ENCODE results near the gene IKZF3. TPM values are rescaled to one million over a fixed set of nuclear protein-coding genes. Genes with fewer than 3 reads are reported as not detected.

The IKZF3 gene
- total and polyA plus RNA-seq, 10 of the 15 experiments (the other 5 are each of a cell fraction or from before 2014, with no cell fraction given) = 5.5 to 98.2 (median 47.6) TPM

- H3K4me3 ChIP-seq = 0 out of 2 replicates have a peak overlapping the region, but pooled peaks have one; percentile 0
- BruUV-seq (replicated peaks) = no TSS peak
- in situ Hi-C loops (cut with MboI) = no loop called here
- ATAC-seq = peak; percentile 97
- no peaks in the 10 kb centered on the region for H4K20me1 ChIP-seq (ENCODE audit: control insufficient read depth, insufficient read depth)
- peak overlapping the region; percentile 88 for H3K4me2 ChIP-seq (ENCODE audit: control insufficient read depth, insufficient read depth)
- FAIRE-seq = peak; percentile 61
- 4% methylated on average over 1 of the region's 1 CpG for WGBS (ENCODE audit: insufficient coverage, insufficient replicate concordance, low lambda C conversion rate, missing lambda C conversion rate)
- H3K27ac ChIP-seq (ENCODE audit: control insufficient read depth, insufficient read depth) = peak overlapping the region; percentile 66
- H3K4me1 ChIP-seq (ENCODE audit: control insufficient read depth, insufficient read depth, low read length) = peaks cover 40% of the 10 kb centered on the region
- no peak overlapping the region; the same call in 1 of the 2 replicates for H3K9ac ChIP-seq (ENCODE audit: control insufficient read depth, insufficient read depth, low read length)
- ChIA-PET CTCF (interaction anchor here (0.6 kb wide), 1 partner anchor 83 kb away, joined by 3 read pairs; no protein-coding TSS in a partner anchor), POLR2A (interaction anchor here (0.6 kb wide), 2 partner anchors 12 to 43 kb away, joined by 3 to 4 read pairs; no protein-coding TSS in a partner anchor), SMC1A (ENCODE audit: uncharacterized antibody, unreplicated experiment) (interaction anchor here (0.6 to 1.5 kb wide), 4 partner anchors 21 to 324 kb away, joined by 3 to 4 read pairs (median 4); no protein-coding TSS in a partner anchor), RAD21 (ENCODE audit: unreplicated experiment) (interaction anchor here (0.9 to 1.4 kb wide), 4 partner anchors 18 to 71 kb away, joined by 3 to 4 read pairs (median 3); no protein-coding TSS in a partner anchor)
- H3K79me2 ChIP-seq (ENCODE audit: control insufficient read depth, insufficient read depth, low read length) = peaks cover 53% of the 10 kb centered on the region
- peaks cover 0 to 24% of the 10 kb centered on the region in 2 experiments; a peak in 3 of 4 replicates for H3K36me3 ChIP-seq (ENCODE audit: control insufficient read depth in 2 of 2, insufficient read depth in 2 of 2, low read length in 1 of 2)
- DNase-seq (ENCODE audit: low read depth, low spot score) = peak; percentile 77
- H3K9me3 ChIP-seq (replicated peaks; ENCODE audit: control insufficient read depth, insufficient read depth, low read length) = no peaks in the 10 kb centered on the region
- intact Hi-C loops (cut with micrococcal nuclease; ENCODE audit: unreplicated experiment) = no loop called here
- H2AFZ ChIP-seq (ENCODE audit: control insufficient read depth, low read depth, low read length) = no peak overlapping the region
- H3K27me3 ChIP-seq (replicated peaks in 1 of 2; ENCODE audit: control insufficient read depth in 2 of 2, insufficient read depth in 2 of 2, low read length in 1 of 2) = no peaks in the 10 kb centered on the region
- TF ChIP-seq BCL3 (IDR thresholded peaks at IDR 0.05; ENCODE audit: borderline replicate concordance, insufficient read depth, low read depth, low read length, poor library complexity, severe bottlenecking) (peak; percentile 18), SMAD5 (IDR thresholded peaks at IDR 0.05; ENCODE audit: low read depth) (no peak), CBFB (IDR thresholded peaks at IDR 0.05; ENCODE audit: low read depth) (0 out of 2 replicates have a peak, but pooled peaks have one; percentile 20), SP1 (IDR thresholded peaks at IDR 0.05; ENCODE audit: low read depth, low read length) (peak; percentile 22), ZBED1 (IDR thresholded peaks at IDR 0.05; ENCODE audit: borderline replicate concordance) (no peak), HDGF (IDR thresholded peaks at IDR 0.05) (no peak), NFIC (IDR thresholded peaks at IDR 0.05; ENCODE audit: low read depth, low read length) (peak; percentile 60; the same call in 1 of the 2 replicates), RUNX3 (IDR thresholded peaks at IDR 0.05; ENCODE audit: low read length) (peak; percentile 86), MYC (IDR thresholded peaks at IDR 0.05; ENCODE audit: insufficient read depth, insufficient read length, insufficient replicate concordance, low read length, severe bottlenecking) (no peak), HSF1 (IDR thresholded peaks at IDR 0.05; ENCODE audit: low read depth, low read length) (no peak), NR2C1 (IDR thresholded peaks at IDR 0.05) (no peak), YY1 (IDR thresholded peaks at IDR 0.05; ENCODE audit: low read depth, low read length) (peak; percentile 87), MEF2A (IDR thresholded peaks at IDR 0.05; ENCODE audit: insufficient read depth, low read depth, low read length) (0 out of 2 replicates have a peak, but pooled peaks have one; percentile 43), MTA3 (IDR thresholded peaks at IDR 0.05; ENCODE audit: borderline replicate concordance, low read length) (no peak), SPI1 (IDR thresholded peaks at IDR 0.05; ENCODE audit: borderline replicate concordance, insufficient read depth, low read depth, low read length) (peak; percentile 46; the same call in 1 of the 2 replicates), NBN (IDR thresholded peaks at IDR 0.05) (0 out of 2 replicates have a peak, but pooled peaks have one; percentile 48), RELA (IDR thresholded peaks at IDR 0.05; ENCODE audit: borderline replicate concordance, partially characterized antibody) (no peak), STAT3 (IDR thresholded peaks at IDR 0.05; ENCODE audit: low read depth, low read length) (no peak), MAX (IDR thresholded peaks at IDR 0.05; ENCODE audit: low read depth, low read length) (peak; percentile 67; the same call in 1 of the 2 replicates), ZNF207 (IDR thresholded peaks at IDR 0.05; ENCODE audit: borderline replicate concordance) (no peak)
Measured at GRCh38 chr17:39800540-39800939, 63.6 kb downstream of the IKZF3 start.
